AG04450 (cell line): Measurements from ENCODE around the gene INO80C. TPM values are rescaled to one million over a fixed set of nuclear protein-coding genes. Genes with fewer than 3 reads are reported as not detected.

ENCODE experiments used
- CTCF ChIA-PET: fragments of 300-600, 350-600 bp; formaldehyde crosslinking; extraction: SDS; loops from one replicate; lab custom pipeline; 2022; ENCODE audit warnings: antibody characterized with exemption, inconsistent platforms; lab: Charles Lee
- POLR2A ChIA-PET: fragments of 350-600 bp; formaldehyde crosslinking; extraction: SDS; loops from one replicate; lab custom pipeline; 2021; ENCODE audit warnings: antibody characterized with exemption, inconsistent platforms; lab: Yijun Ruan, JAX
- DNase-seq: peaks from one replicate; pipeline ENCODE4 v3.0.0-alpha.2; 2011; ENCODE audit warnings: low read depth, low spot score
- H3K27ac ChIP-seq: one replicate; pipeline ENCODE4 v1.5.1; 2012; ENCODE audit warnings: low read depth, low read length, control low read depth
- H3K27me3 ChIP-seq: one replicate; pipeline ENCODE4 v1.6.0; 2012; ENCODE audit warnings: low read length; ENCODE audit not compliant: control insufficient read depth, insufficient read depth
- H3K4me3 ChIP-seq: 2 replicates; pipeline ENCODE4 v1.5.1; 2011; ENCODE audit warnings: mild to moderate bottlenecking, low read depth, low read length, control low read depth
- H3K9me3 ChIP-seq: 2 replicates; pipeline ENCODE4 v1.5.1; 2012; ENCODE audit warnings: low read length; ENCODE audit not compliant: control insufficient read depth, insufficient read depth
- polyA plus RNA-seq: library from polyadenylated mRNA; depleted of rRNA; stranded (reverse); fragments of >200 nt; gene quantifications from 2 replicates; pipeline ENCODE4 v1.2.3, GENCODE V29; 2011
- TF ChIP-seq, protein P1 (sequence below): IDR thresholded peaks from 2 replicates; pipeline ENCODE4 v1.5.1; 2011; ENCODE audit warnings: low read depth, low read length, control low read depth, inconsistent platforms

The INO80C gene
- polyA plus RNA-seq, 1 experiment = 13.2 TPM

DNA sequence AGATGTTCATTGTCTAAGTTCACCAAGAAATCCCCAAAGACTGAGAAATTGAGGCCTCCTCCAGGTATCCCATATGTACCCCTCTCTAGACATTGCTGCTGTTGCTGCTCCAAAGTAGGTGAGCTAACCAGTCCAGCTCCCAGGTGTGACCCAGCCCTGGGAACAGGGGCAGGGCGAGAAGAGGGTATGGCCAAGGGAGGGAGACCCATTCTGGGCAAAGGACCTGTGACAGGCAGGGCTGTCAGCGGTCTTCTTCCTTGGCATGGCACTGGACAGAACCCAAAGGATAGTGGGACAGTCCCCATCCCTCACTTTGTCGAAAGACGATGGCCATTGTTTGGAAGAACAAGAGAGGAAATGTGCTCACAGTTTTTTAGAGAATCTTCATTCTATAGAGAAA lies 7.2 kb upstream of the INO80C start:
- no peak overlapping the region for H3K4me3 ChIP-seq
- no peaks in the 10 kb centered on the region for H3K9me3 ChIP-seq
- TF ChIP-seq, protein P1, sequence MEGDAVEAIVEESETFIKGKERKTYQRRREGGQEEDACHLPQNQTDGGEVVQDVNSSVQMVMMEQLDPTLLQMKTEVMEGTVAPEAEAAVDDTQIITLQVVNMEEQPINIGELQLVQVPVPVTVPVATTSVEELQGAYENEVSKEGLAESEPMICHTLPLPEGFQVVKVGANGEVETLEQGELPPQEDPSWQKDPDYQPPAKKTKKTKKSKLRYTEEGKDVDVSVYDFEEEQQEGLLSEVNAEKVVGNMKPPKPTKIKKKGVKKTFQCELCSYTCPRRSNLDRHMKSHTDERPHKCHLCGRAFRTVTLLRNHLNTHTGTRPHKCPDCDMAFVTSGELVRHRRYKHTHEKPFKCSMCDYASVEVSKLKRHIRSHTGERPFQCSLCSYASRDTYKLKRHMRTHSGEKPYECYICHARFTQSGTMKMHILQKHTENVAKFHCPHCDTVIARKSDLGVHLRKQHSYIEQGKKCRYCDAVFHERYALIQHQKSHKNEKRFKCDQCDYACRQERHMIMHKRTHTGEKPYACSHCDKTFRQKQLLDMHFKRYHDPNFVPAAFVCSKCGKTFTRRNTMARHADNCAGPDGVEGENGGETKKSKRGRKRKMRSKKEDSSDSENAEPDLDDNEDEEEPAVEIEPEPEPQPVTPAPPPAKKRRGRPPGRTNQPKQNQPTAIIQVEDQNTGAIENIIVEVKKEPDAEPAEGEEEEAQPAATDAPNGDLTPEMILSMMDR = no peak
- DNase-seq = no peak
- peaks cover 8% of the 10 kb centered on the region for H3K27me3 ChIP-seq
- no peak overlapping the region for H3K27ac ChIP-seq
- ChIA-PET POLR2A (no interaction called here), CTCF (interaction anchor here (0.6 kb wide), 1 partner anchor 18 kb away, joined by 3 read pairs; no protein-coding TSS in a partner anchor)

DNA sequence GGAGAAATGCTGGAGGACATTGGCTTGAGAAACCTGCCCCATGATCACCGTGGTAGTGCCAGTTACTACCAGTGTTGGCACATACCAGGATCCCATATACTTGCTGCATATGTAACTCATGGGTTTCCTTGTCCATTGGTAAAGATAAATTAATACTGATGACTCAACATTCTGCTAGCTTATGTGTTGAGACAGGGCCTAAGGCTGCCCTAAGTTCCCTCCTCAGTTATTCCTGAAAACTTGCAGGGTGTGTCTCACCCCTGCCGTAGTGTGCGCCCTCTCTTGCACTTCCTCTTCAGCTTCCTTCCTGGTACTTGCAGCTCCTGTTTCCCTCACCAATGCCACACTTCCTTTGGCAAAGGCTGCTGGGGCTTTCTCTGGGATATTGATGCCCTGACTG lies 4.3 kb upstream of the INO80C start:
- no peak for DNase-seq
- POLR2A ChIA-PET = no interaction called here
- CTCF ChIA-PET = no interaction called here

DNA sequence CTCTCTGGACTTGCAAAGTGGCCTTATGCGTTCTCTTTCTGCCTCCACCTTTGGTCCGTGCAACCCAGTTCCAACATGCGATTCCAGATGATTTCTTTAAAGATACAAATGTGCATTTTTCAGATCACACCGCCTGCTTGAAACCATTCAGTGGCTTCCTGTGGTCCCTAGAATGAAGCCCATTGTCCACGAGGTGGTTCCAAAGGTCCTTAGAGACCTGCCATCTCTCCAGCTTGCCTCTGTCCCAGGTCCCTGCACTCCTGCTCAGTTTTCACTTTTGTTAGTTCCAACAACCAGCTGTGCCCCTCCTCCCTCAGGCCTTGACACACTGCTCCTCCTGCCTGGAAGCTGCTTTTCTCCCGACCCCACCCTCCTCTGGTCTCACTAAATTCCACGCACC lies 3.6 kb upstream of the INO80C start:
- Histone ChIP-seq H3K27me3 (peaks cover 4% of the 10 kb centered on the region), H3K27ac (no peak overlapping the region), H3K4me3 (no peak overlapping the region), H3K9me3 (no peaks in the 10 kb centered on the region)
- CTCF ChIA-PET = no interaction called here
- POLR2A ChIA-PET = interaction anchor here (0.7 kb wide), 1 partner anchor 57 kb away, joined by 3 read pairs; no protein-coding TSS in a partner anchor
- TF ChIP-seq, protein P1 = no peak
- no peak for DNase-seq

More for the DNA sequence above, 4.3 kb upstream of the INO80C start:
- no peak overlapping the region for H3K27ac ChIP-seq
- H3K9me3 ChIP-seq = no peaks in the 10 kb centered on the region
- H3K27me3 ChIP-seq = peaks cover 4% of the 10 kb centered on the region
- no peak overlapping the region for H3K4me3 ChIP-seq
- TF ChIP-seq, protein P1 = no peak

DNA sequence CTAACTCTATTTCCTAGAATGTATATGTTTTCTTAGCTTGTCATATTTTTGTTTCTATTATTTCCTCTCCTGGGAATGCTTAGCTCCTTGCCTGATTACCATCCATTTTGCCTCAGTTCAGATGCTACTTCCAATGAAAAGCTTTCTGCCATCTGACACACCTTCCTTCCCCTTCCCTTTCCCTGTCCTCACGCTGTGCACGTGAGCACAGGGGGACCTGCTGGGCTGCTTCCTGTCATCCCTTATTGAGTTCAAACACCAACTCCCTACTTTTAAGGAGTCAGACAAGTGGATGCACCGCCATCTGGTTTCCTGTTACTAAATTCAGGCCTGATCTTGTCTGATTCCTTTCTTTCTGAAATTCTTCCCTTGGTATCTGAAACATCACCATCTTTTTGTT lies 2.4 kb upstream of the INO80C start:
- Histone ChIP-seq H3K27ac (no peak overlapping the region), H3K9me3 (no peaks in the 10 kb centered on the region), H3K4me3 (no peak overlapping the region), H3K27me3 (peaks cover 4% of the 10 kb centered on the region)
- CTCF ChIA-PET = no interaction called here
- DNase-seq = no peak
- TF ChIP-seq, protein P1 = no peak
- POLR2A ChIA-PET = no interaction called here

DNA sequence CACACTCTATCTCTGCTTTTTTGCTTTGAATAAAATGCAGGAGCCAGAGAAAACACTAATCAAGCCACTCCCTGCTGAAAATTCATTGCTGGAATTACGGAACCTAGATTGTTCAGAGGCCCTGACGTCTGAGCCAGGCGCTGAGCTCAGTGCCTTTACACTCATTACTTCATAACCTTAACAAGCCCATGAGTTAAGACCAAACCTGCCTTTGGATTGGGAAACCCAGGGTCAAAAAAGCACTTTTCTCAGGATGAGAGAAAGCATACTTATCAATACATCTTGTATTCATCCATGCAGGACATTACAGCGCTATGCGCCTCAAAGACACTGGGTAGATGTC lies 762 bp downstream of the INO80C start:
- CTCF ChIA-PET = interaction anchor here (1.1 kb wide), 1 partner anchor 15 kb away, joined by 3 read pairs; no protein-coding TSS in a partner anchor
- TF ChIP-seq, protein P1 = no peak
- Histone ChIP-seq H3K9me3 (no peaks in the 10 kb centered on the region), H3K27ac (peak overlapping the region; percentile 91), H3K4me3 (peak overlapping the region; percentile 84), H3K27me3 (no peaks in the 10 kb centered on the region)
- no peak for DNase-seq
- POLR2A ChIA-PET = interaction anchor here (0.6 to 1.3 kb wide), 5 partner anchors 16 to 257 kb away, joined by 3 to 5 read pairs (median 4); partner anchors contain the start of gene ZNF397
